ENCODE results near the gene ATF4.

Gene ATF4

DNA sequence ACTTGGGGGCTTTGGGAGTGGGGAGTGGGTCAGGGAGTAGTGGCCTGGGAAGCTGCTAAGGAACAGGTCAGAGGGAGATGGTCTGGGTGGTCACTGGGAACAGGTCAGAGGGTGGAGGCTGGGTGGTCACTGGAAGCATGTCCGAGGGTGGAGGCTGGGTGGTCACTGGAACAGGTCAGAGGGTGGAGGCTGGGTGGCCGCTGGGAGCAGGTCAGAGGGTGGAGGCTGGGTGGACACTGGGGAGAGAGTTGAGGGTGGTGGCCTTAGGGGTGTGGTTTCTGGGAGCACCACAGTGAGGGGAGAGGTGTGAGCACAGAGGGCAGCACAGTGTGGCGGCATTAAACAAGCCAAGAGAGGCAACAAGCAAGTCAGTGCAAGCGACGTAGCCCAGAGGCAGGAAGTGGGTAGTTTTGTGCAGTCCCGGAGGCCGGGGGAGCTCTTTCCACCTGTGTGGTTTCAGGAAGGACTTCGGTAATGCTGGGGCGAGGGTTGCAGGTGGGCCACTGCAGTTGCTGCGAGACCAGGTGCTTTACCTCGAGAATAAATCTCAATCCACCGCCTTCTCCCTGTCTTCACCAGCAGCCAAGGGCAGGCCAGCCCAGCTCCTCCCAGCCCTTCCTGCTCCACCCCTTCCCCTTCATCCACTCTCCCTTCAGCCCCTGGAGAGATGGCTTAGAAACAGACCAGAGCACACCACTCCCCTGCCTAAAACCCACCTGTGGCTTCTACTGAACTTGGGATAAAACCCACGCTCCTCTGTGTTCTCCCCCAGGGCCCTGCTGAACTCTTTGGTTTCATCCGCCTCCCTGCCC lies 47.0 kb downstream of the ATF4 start:
- POLR2A ChIA-PET = no interaction called here
- TF ChIP-seq, protein P1, sequence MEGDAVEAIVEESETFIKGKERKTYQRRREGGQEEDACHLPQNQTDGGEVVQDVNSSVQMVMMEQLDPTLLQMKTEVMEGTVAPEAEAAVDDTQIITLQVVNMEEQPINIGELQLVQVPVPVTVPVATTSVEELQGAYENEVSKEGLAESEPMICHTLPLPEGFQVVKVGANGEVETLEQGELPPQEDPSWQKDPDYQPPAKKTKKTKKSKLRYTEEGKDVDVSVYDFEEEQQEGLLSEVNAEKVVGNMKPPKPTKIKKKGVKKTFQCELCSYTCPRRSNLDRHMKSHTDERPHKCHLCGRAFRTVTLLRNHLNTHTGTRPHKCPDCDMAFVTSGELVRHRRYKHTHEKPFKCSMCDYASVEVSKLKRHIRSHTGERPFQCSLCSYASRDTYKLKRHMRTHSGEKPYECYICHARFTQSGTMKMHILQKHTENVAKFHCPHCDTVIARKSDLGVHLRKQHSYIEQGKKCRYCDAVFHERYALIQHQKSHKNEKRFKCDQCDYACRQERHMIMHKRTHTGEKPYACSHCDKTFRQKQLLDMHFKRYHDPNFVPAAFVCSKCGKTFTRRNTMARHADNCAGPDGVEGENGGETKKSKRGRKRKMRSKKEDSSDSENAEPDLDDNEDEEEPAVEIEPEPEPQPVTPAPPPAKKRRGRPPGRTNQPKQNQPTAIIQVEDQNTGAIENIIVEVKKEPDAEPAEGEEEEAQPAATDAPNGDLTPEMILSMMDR (IDR thresholded peaks at IDR 0.05; ENCODE audit: control extremely low read depth, extremely low read depth, low read depth, missing control alignments) = no peak
- CTCF ChIA-PET = interaction anchor here (0.7 kb wide), 1 partner anchor 458 kb away, joined by 4 read pairs; no protein-coding TSS in a partner anchor
- DNase-seq (ENCODE audit: extremely low spot score) = no peak

DNA sequence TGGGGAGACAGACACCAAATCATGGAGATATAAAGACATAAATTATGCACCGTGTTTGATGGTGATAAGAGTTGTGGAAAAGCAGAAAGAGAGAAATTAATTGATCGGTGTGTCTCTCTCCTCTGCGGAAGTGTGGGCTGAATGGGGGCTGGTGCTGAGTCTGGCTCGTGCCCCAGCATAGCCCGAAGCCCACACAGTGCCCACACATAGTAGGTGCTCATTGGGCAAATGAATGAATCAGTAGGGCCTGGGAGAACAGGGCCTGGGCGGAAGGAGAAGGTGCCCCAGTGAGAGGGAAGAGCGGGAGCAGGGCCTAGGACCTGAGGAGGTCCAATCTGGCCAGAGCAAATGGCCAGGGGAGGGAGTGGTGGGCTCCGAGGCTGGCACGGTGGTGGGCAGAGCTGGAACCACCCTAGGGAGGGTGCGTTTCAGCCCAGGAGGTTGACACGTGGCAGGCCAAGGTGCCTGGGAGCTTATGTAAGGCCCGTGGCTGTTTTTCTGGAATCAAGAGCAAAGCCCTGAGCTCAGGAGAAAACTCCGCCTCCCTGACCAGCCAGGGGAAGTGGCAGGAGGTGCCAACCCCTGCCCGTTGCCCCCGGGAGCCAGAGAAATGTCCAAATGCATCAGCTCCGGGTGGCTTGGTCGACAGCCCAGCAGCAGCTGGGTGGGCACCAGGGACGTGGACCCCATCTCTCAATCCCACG lies 48.1 kb downstream of the ATF4 start:
- TF ChIP-seq, protein P1 (IDR thresholded peaks at IDR 0.05; ENCODE audit: control extremely low read depth, extremely low read depth, low read depth, missing control alignments) = no peak
- CTCF ChIA-PET = no interaction called here
- POLR2A ChIA-PET = no interaction called here
- no peak for DNase-seq (ENCODE audit: extremely low spot score)

DNA sequence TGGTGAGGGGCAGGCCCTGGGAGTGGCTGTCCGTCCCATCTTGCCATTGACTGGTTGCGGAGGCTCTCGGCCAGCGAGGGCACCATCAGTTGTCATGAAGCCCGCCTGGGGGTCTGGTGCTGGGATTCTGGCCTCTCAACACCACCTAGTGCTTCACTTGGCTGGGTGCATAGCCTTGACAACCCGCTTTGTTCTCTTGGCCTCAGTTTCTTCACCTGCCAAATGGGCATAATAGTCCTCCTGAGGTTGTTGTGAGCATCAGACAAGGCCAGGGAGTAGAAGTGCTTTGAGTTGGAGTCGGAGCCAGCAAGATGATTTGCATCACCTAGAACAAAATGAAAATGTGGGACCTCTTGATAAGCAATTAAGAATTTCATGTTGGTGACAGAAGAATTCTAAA lies 48.7 kb downstream of the ATF4 start:
- ChIA-PET POLR2A (no interaction called here), CTCF (no interaction called here)
- DNase-seq (ENCODE audit: extremely low spot score) = no peak
- TF ChIP-seq, protein P1 (IDR thresholded peaks at IDR 0.05; ENCODE audit: control extremely low read depth, extremely low read depth, low read depth, missing control alignments) = no peak

DNA sequence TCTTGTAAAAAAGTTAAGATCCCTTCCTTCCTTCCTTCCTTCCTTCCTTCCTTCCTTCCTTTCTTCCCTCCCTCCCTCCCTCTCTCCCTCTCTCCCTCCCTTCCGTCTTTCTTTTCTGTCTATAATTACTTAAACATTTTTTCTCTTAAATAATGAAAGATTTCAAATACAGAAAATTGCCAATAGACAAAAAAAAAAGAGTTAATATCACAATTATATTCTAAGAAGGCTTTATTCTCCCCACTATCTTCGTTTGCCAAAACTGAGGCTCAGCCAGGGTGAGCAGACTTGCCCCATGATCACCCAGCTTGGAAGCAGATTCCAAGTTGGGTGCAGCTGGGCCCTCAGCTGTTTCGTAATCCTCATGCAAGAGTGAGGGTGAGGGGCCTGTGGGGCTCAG lies 49.9 kb downstream of the ATF4 start:
- TF ChIP-seq, protein P1 (IDR thresholded peaks at IDR 0.05; ENCODE audit: control extremely low read depth, extremely low read depth, low read depth, missing control alignments) = no peak
- POLR2A ChIA-PET = no interaction called here
- no peak for DNase-seq (ENCODE audit: extremely low spot score)
- CTCF ChIA-PET = interaction anchor here (2.3 kb wide), 1 partner anchor 455 kb away, joined by 8 read pairs; no protein-coding TSS in a partner anchor

DNA sequence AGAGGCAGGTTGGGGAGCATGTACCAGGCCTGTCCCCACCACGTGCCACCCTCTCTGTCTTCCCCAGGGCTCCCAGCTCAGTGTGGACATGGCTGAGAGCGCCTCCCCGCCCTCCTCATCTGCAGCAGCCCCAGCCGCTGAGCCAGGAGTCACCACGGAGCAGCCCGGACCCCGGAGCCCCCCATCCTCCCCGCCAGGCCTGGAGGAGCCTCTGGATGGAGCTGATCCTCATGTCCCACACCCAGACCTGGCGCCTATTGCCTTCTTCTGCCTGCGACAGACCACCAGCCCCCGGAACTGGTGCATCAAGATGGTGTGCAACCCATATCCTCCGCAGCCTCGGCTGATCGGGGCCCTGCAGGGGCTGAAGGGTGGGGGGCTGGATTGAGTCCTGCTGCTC lies 50.3 kb downstream of the ATF4 start, which contains the start of gene CACNA1I:
Gene CACNA1I, plus strand, starts transcription at position 89 of the 400 bp plus-strand sequence. Its CDS starts 0 bp downstream, at position 89.
- TF ChIP-seq, protein P1 (IDR thresholded peaks at IDR 0.05; ENCODE audit: control extremely low read depth, extremely low read depth, low read depth, missing control alignments) = no peak
- no peak for DNase-seq (ENCODE audit: extremely low spot score)
- CTCF ChIA-PET = interaction anchor here (2.3 kb wide), 1 partner anchor 454 kb away, joined by 8 read pairs; no protein-coding TSS in a partner anchor
- POLR2A ChIA-PET = no interaction called here

DNA sequence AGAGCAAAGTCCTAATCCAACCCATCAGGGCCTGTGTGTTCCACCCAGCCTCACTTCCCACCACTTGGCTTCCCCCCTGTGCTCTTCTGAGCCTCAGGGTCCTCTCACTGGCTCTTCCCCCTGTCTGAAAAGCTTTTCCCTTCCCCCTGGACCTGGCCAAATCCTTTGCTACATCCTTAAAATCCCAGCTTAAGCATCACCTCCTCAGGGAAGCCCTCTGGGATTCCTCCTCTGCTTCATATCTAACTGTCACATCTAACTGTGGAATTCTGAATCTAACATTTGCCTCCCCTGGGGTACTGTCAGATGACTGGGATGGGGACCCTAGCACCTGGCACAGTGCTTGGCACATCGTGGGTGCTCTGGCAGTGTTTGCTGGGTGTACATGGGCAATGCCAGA lies 51.2 kb downstream of the ATF4 start:
- DNase-seq (ENCODE audit: extremely low spot score) = no peak
- TF ChIP-seq, protein P1 (IDR thresholded peaks at IDR 0.05; ENCODE audit: control extremely low read depth, extremely low read depth, low read depth, missing control alignments) = no peak
- CTCF ChIA-PET = interaction anchor here (2.3 kb wide), 1 partner anchor 453 kb away, joined by 8 read pairs; no protein-coding TSS in a partner anchor
- POLR2A ChIA-PET = no interaction called here
